ENCODE data around the gene RPN1. TPM values are rescaled to one million over a fixed set of nuclear protein-coding genes. Genes with fewer than 3 reads are reported as not detected.

RPN1 gene
- polyA plus RNA-seq, 3 donors = 87.8 to 130 (median 92.0) TPM

Other genes with a start within 250 kb of the RPN1 start
- gene DNAJB8, start 183.9 kb downstream of the RPN1 start, polyA plus RNA-seq = not detected
- gene GATA2, start 157.6 kb downstream of the RPN1 start, polyA plus RNA-seq = 10 to 100 TPM in 2 of 3 donors, 1 to 10 TPM in 1; 6.4 to 26.3 (median 14.3) TPM
- gene RAB7A, start 75.4 kb upstream of the RPN1 start, polyA plus RNA-seq = 100 to 1,000 TPM in 2 of 3 donors, 10 to 100 TPM in 1; 55.9 to 196 (median 173) TPM
- gene ACAD9, start 228.8 kb upstream of the RPN1 start, polyA plus RNA-seq = 10 to 100 TPM; 13.5 to 28.3 (median 23.5) TPM